ENCODE measurements around the gene SLC22A23. TPM values are rescaled to one million over a fixed set of nuclear protein-coding genes. Genes with fewer than 3 reads are reported as not detected.
A peak's percentile ranks its signal among the peaks of the same experiment; 100 is the strongest.

The SLC22A23 gene
- total RNA-seq, 1 experiment from 2014 or later = 5.7 TPM

DNA sequence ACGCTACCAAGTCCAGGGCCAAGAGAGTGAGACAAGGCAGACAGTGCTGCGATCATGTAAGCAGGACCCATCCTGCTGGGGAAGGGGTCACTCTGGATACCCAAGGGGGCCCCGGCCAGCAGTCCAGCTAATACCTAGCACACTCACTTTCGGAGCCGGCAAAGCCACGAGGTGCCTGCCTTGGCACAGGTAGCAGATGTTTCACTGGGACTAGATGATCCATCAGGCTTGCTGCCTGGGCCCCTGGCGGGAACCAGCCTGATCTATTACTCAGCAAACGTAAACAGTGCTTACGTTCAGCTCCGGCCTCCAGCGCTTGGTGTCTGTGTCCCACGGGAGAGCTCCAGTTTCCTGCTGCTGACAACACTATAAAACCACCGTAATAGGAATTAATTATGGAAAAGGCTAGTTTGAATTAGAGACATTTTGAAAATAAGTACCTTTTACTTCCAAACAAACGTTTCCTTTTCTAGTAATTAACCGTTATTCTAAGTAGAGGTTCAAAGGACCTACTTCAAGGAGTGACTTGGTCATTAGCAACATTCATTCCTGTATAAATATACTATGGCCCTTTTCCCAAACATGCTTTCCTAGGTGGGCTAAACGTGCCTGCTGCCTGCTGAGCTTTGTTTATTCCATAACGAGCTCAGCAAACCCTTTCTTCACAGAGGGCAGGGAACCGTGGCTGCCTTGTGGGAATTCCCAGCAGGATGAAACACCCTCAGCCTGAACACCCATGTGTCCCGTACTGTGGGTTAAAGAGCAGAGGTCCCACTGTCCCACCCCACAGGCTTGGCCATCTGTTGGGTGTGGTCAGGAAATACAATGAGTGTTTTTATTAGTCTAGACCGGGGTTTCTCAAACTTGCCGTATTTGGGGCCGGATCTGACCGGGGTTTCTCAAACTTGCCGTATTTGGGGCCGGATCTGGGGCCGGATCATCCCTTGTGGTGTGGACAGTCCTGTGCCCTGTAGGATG is 18.4 kb downstream of the SLC22A23 start:
- Histone ChIP-seq H3K4me2 (ENCODE audit: low read length) (peak overlapping the region; percentile 44), H3F3A (ENCODE audit: low read length, unreplicated experiment) (no peaks in the 10 kb centered on the region), H3K4me1 (ENCODE audit: insufficient read depth, low read length) (peaks cover 32% of the 10 kb centered on the region), H3K79me2 (ENCODE audit: low read length) (no peaks in the 10 kb centered on the region), H3K4me3 (ENCODE audit: low read length) (no peak overlapping the region), H3K9me2 (replicated peaks; ENCODE audit: low read length) (no peaks in the 10 kb centered on the region), H4K20me1 (ENCODE audit: low read length) (no peaks in the 10 kb centered on the region), H3K9ac (ENCODE audit: low read length) (peak overlapping the region; percentile 53), H3K36me3 (ENCODE audit: low read depth, low read length) (no peaks in the 10 kb centered on the region), H3K9me3 (ENCODE audit: low read length) (no peaks in the 10 kb centered on the region), H2AFZ (ENCODE audit: low read length) (0 out of 2 replicates have a peak overlapping the region, but pooled peaks have one; percentile 41), H3K27ac (ENCODE audit: low read length) (peak overlapping the region; percentile 78), H3K27me3 (ENCODE audit: low read length) (no peaks in the 10 kb centered on the region)
- DNase-seq (peak; percentile 88), ATAC-seq (peak; percentile 97)
- TF ChIP-seq, protein P1, sequence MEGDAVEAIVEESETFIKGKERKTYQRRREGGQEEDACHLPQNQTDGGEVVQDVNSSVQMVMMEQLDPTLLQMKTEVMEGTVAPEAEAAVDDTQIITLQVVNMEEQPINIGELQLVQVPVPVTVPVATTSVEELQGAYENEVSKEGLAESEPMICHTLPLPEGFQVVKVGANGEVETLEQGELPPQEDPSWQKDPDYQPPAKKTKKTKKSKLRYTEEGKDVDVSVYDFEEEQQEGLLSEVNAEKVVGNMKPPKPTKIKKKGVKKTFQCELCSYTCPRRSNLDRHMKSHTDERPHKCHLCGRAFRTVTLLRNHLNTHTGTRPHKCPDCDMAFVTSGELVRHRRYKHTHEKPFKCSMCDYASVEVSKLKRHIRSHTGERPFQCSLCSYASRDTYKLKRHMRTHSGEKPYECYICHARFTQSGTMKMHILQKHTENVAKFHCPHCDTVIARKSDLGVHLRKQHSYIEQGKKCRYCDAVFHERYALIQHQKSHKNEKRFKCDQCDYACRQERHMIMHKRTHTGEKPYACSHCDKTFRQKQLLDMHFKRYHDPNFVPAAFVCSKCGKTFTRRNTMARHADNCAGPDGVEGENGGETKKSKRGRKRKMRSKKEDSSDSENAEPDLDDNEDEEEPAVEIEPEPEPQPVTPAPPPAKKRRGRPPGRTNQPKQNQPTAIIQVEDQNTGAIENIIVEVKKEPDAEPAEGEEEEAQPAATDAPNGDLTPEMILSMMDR (conservative IDR thresholded peaks at IDR 0.05; ENCODE audit: low read depth, low read length) = no peak
- TF ChIP-seq EZH2phosphoT487 (IDR thresholded peaks at IDR 0.05; ENCODE audit: borderline replicate concordance, low read length) (no peak), EZH2 (IDR thresholded peaks at IDR 0.05; ENCODE audit: low read length, unreplicated experiment) (no peak)
- intact Hi-C loops (cut with micrococcal nuclease) = loop anchor here (1.0 kb wide), 1 partner anchor 17 kb away; no protein-coding TSS in a partner anchor
- POLR2A ChIA-PET (ENCODE audit: unreplicated experiment) = interaction anchor here (0.5 to 0.6 kb wide), 4 partner anchors 67 to 583 kb away, joined by 3 to 31 read pairs (median 4); a partner anchor contains a TSS
- no TSS peak for BruUV-seq (replicated peaks)
- CTCF ChIA-PET = interaction anchor here (0.5 to 0.8 kb wide), 3 partner anchors 12 to 698 kb away, joined by 3 read pairs; no protein-coding TSS in a partner anchor

GRCh38 chr6:3433005-3433404 is 23.8 kb downstream of the SLC22A23 start:
- Histone ChIP-seq H3K4me2 (ENCODE audit: low read length) (no peak overlapping the region), H3F3A (ENCODE audit: low read length, unreplicated experiment) (no peaks in the 10 kb centered on the region), H2AFZ (ENCODE audit: low read length) (no peak overlapping the region), H3K79me2 (ENCODE audit: low read length) (no peaks in the 10 kb centered on the region), H4K20me1 (ENCODE audit: low read length) (no peaks in the 10 kb centered on the region), H3K9me2 (replicated peaks; ENCODE audit: low read length) (no peaks in the 10 kb centered on the region), H3K9me3 (ENCODE audit: low read length) (no peaks in the 10 kb centered on the region), H3K27ac (ENCODE audit: low read length) (no peak overlapping the region), H3K9ac (ENCODE audit: low read length) (no peak overlapping the region), H3K4me3 (ENCODE audit: low read length) (no peak overlapping the region), H3K4me1 (ENCODE audit: insufficient read depth, low read length) (peaks cover 4% of the 10 kb centered on the region), H3K36me3 (ENCODE audit: low read depth, low read length) (no peaks in the 10 kb centered on the region), H3K27me3 (ENCODE audit: low read length) (no peaks in the 10 kb centered on the region)
- DNase-seq = no peak
- BruUV-seq (replicated peaks) = no TSS peak
- CTCF ChIA-PET = interaction anchor here (0.5 kb wide), 1 partner anchor 18 kb away, joined by 3 read pairs; no protein-coding TSS in a partner anchor
- POLR2A ChIA-PET (ENCODE audit: unreplicated experiment) = no interaction called here
- intact Hi-C loops (cut with micrococcal nuclease) = no loop called here
- ATAC-seq = peak; percentile 43; the same call in 1 of the 2 replicates
- no peak for TF ChIP-seq EZH2phosphoT487 (IDR thresholded peaks at IDR 0.05; ENCODE audit: borderline replicate concordance, low read length)
- TF ChIP-seq, protein P1 (conservative IDR thresholded peaks at IDR 0.05; ENCODE audit: low read depth, low read length) = peak; percentile 29; the same call in 1 of the 2 replicates

Measured in PC-3 (cell line).